WERI-Rb-1 (cell line): ENCODE data around the gene ARMC9.
"Not testable (repeated sequence)": the region's sequence is repeated elsewhere in the genome, so short reads cannot be mapped to it uniquely, and the experiment has no call there.

Source experiments
- DNase-seq: peaks from one replicate; pipeline ENCODE4 v3.0.0-alpha.2; 2020
- H3K27ac ChIP-seq: fragments of 250-450 bp; sonication (Bioruptor Pico); 2 replicates; pipeline ENCODE4 v1.5.1; 2020; ENCODE audit warnings: mild to moderate bottlenecking, moderate library complexity
- H3K27me3 ChIP-seq: fragments of 250-450 bp; sonication (Bioruptor Pico); 2 replicates; pipeline ENCODE4 v1.5.1; 2021; ENCODE audit warnings: mild to moderate bottlenecking, low read depth, moderate library complexity; ENCODE audit not compliant: insufficient read depth, severe bottlenecking
- H3K36me3 ChIP-seq: fragments of 250-450 bp; sonication (Bioruptor Pico); 2 replicates; pipeline ENCODE4 v1.5.1; 2020; ENCODE audit warnings: mild to moderate bottlenecking, moderate library complexity
- H3K4me3 ChIP-seq: 2 replicates; pipeline ENCODE4 v1.5.1; 2011; ENCODE audit warnings: low read depth, mild to moderate bottlenecking, control low read depth, low read length
- H3K9me3 ChIP-seq: fragments of 250-450 bp; sonication (Bioruptor Pico); 2 replicates; pipeline ENCODE4 v1.5.1; 2021; ENCODE audit warnings: mild to moderate bottlenecking, moderate library complexity; ENCODE audit not compliant: severe bottlenecking
- CTCF ChIP-seq: IDR thresholded peaks from 2 replicates; pipeline ENCODE4 v1.5.1; 2011; ENCODE audit warnings: low read depth, mild to moderate bottlenecking, control low read depth, inconsistent platforms, low read length

The ARMC9 gene

DNA sequence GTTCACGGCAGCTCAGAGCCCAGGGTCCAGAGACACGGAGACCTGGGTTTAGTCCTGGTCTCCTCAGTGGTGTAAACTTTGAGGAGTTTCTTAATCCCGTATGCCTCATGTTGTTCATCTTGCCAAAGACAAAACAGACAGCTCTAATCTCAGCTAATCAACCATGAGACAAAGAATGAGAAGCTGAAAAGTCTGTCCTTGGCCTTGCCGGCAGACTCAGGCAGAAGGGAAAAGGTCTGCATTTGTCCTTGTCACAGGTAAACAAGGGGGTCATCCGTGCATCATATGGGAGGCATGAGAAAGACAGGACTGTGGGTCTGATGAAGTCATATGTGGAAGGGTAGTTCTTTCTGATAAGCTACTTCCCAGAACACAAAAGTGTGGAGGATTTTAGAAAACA lies 1.8 kb upstream of the ARMC9 start:
- DNase-seq, result no peak
- no peak overlapping the region for H3K27ac ChIP-seq

DNA sequence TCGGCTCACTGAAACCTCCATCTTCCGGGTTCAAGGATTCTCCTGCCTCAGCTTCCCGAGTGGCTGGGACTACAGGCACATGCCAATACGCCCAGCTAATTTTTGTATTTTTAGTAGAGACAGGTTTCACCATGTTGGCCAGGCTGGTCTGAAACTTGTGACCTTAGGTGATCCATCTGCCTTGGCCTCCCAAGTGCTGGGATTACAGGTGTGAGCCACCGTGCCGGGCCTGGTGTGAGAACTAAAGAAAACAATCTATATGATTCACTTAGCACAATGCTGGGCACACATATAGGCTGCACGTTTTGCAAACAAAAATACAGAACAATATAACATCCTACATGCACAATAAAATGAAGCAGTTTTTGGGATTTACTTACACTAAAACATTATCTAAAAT lies 1.2 kb upstream of the ARMC9 start:
- not testable (repeated sequence) for H3K36me3 ChIP-seq, H3K9me3 ChIP-seq, H3K4me3 ChIP-seq, DNase-seq, H3K27ac ChIP-seq, H3K27me3 ChIP-seq

More for the DNA sequence above, 1.8 kb upstream of the ARMC9 start:
- no peak overlapping the region for H3K4me3 ChIP-seq
- no peaks in the 10 kb centered on the region; the same call in none of the 2 replicates for H3K36me3 ChIP-seq
- peaks cover 5% of the 10 kb centered on the region for H3K9me3 ChIP-seq
- TF ChIP-seq CTCF, result no peak
- H3K27me3 ChIP-seq, result no peaks in the 10 kb centered on the region

DNA sequence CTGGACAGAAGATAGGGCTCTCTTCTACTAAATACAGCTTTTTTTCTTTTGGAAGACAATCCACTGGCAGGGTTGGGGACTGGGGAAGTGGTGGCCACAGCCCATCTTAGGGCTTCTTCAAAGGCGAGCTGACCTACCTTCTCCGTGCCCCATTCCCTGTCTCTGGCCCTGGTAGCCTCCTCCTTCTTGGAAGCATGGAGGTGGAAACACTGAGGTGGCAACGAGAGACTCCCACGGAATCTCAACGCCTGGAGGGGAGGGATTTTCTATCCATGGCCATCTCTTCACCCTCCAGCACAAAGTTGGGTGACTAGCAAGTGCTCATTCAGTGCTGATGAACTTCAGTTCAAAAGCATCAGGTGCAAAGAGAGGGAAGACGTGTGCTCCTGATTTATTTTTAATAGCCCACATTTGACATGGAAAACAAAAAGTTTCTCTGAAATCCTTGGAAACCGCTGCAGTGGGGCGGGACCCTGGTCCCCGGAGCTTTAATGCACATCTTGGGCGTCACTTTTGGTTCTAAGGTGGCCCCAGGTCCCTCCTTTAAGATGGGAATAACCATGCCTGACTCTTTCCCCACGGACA lies 633 bp upstream of the ARMC9 start:
- peaks cover 6% of the 10 kb centered on the region for H3K36me3 ChIP-seq
- H3K9me3 ChIP-seq, result peaks cover 5% of the 10 kb centered on the region
- peak overlapping the region; percentile 97 for H3K27ac ChIP-seq
- H3K4me3 ChIP-seq, result peak overlapping the region; percentile 79
- no peaks in the 10 kb centered on the region for H3K27me3 ChIP-seq
- TF ChIP-seq CTCF, result no peak
- no peak for DNase-seq

DNA sequence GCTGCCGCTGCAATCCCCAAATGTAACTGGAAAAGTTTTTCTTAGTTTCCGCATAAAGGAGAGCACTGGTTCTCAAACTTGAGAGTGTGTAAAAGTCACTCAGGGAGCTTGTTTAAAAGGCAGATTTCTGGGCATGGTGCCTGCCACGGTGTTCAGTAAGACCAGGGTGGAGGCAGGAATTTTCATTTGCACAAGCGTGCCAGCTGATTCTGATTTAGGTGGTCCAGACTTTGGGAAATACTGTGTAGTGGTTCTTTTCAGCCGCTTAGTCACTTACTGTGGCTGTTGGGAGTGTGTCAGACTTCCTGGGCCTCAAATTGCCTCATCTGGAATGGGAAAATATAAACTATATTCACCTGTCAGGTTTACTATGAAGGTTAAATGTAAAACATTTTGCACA lies 788 bp downstream of the ARMC9 start:
- peak overlapping the region; percentile 79 for H3K4me3 ChIP-seq
- no peaks in the 10 kb centered on the region for H3K27me3 ChIP-seq
- H3K27ac ChIP-seq, result peak overlapping the region; percentile 97
- H3K9me3 ChIP-seq, result peaks cover 5% of the 10 kb centered on the region
- peaks cover 6% of the 10 kb centered on the region for H3K36me3 ChIP-seq
- no peak for TF ChIP-seq CTCF
- DNase-seq, result no peak

- Histone ChIP-seq H3K9me3 (peaks cover 5% of the 10 kb centered on the region), H3K4me3 (no peak overlapping the region), H3K36me3 (peaks cover 6% of the 10 kb centered on the region), H3K27me3 (no peaks in the 10 kb centered on the region), H3K27ac (peak overlapping the region; percentile 31; the same call in 1 of the 2 replicates)
- no peak for TF ChIP-seq CTCF
- peak; percentile 46 for DNase-seq
These were observed 2.5 kb downstream of the ARMC9 start for GRCh38 chr2:231200805-231201474.

- TF ChIP-seq CTCF, result no peak
- DNase-seq, result no peak
- H3K27ac ChIP-seq, result peak overlapping the region; percentile 31; the same call in 1 of the 2 replicates
These were observed 3.0 kb downstream of the ARMC9 start for GRCh38 chr2:231201475-231201814.

More at GRCh38 chr2:231201475-231201814, 3.0 kb downstream of the ARMC9 start:
- no peaks in the 10 kb centered on the region for H3K9me3 ChIP-seq
- peaks cover 6% of the 10 kb centered on the region for H3K36me3 ChIP-seq
- H3K4me3 ChIP-seq, result no peak overlapping the region
- H3K27me3 ChIP-seq, result no peaks in the 10 kb centered on the region
